ENCODE results near the gene ANTXRL.
"Not testable (repeated sequence)": the region's sequence is repeated elsewhere in the genome, so short reads cannot be mapped to it uniquely, and the experiment has no call there.

ANTXRL gene

DNA sequence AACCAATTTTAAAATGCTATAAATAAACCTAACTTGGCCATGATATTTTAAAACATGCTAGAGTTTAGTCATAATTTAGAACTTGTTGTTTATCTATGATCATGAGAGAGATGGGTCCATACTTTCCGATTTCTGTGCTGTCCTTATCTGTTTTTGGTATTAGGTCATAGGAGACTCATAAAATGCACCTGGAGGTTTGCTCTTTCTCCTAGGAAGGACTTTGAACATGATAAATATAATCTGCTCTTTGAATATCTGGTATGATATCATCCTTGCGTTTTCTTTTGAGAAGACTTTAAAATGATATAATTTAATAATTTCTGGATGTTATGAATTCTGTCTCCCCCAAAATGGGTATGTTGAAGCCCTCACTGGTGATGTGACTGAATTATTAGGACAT is 9.0 kb upstream of the ANTXRL start:
- no peak for DNase-seq

DNA sequence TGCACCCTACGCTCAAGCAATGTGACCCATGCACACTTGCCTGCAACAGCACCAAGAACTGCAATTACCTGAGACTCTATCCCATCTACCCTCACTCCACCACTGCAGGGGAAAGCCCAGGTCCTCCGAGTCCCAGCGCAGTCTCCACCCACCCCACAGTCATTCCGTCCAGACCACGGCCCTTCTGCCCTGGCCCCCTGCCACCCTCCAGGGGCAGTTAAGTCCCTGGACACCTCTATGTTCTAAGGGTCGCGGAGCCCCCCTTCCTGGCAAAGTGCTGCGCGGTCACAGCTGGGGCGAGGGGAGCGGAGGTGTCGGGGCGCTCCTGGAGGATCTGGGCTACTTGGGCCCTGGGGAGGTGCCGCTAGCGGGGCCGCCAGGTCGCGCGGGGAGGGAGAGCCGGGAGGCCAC is 4.4 kb upstream of the ANTXRL start:
- DNase-seq = not testable (repeated sequence)

DNA sequence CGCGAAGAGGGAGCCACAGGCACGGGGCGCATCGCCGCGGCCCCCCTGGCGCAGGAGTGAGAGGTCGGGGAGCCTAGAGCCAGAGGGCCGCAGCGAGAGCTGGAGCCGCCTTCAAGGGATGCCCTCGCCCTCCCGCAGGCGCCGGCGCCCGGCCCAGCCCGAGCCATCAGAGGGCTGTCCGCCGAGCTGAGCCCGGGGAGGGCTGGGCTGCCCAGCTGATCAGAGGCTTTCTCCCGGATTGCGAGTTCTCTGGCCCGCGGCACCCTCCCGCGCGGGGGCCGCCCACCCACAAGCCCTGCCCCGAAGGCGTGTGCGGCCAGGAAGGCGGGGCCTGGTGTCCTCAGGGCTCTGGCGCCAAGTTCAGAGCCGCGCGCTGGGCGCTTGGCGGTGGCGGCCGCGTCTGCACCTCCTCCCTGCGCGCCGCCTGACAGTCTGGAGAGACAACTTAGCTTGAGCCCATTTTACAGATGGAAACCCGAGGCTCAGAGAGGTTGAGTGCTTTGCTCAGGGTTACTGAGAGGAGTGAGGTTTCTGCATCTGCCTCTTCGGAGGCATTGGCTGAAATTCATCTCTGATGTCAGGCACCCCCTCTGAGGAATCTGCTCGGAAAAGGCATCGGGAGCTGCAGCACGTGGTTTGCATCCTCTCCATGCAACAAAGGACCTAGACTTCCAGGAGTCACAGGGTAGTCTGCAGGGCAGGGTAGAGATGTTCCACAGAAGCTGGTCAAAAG is 3.8 kb upstream of the ANTXRL start:
- DNase-seq = peak; percentile 64

DNA sequence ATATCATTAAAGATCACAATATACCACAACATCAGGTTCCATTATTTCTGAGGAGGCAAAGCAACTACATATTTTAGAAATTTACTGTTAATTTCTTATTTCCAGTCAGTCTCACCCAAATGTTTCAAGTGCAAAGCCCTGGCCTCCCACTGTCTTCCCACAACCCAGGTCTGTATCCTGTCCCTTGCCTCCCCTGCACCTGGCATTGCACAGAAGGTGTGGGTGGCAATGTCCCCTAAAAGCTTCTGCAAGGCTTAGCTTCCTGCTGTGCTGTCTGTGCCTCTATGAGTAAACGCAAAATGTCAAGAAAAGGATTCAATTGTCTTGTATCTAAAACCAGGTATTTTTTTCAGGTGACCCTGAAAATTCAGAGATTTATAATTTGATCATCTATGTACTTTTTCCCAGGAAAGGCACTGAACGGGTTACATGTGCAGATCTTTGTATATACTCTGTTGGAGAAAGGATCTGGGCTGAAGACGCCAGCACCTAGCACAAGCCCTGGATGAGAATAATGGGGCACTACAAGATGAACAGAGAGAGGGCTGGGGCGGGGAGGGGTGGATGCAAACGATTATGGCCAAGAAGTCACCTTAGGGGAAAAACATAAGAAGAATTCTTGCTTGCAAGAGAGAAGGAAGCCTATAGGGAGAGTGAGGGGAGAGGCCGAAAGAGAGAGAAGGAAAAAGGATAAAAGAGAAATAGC is 3.1 kb upstream of the ANTXRL start:
- no peak for DNase-seq

DNA sequence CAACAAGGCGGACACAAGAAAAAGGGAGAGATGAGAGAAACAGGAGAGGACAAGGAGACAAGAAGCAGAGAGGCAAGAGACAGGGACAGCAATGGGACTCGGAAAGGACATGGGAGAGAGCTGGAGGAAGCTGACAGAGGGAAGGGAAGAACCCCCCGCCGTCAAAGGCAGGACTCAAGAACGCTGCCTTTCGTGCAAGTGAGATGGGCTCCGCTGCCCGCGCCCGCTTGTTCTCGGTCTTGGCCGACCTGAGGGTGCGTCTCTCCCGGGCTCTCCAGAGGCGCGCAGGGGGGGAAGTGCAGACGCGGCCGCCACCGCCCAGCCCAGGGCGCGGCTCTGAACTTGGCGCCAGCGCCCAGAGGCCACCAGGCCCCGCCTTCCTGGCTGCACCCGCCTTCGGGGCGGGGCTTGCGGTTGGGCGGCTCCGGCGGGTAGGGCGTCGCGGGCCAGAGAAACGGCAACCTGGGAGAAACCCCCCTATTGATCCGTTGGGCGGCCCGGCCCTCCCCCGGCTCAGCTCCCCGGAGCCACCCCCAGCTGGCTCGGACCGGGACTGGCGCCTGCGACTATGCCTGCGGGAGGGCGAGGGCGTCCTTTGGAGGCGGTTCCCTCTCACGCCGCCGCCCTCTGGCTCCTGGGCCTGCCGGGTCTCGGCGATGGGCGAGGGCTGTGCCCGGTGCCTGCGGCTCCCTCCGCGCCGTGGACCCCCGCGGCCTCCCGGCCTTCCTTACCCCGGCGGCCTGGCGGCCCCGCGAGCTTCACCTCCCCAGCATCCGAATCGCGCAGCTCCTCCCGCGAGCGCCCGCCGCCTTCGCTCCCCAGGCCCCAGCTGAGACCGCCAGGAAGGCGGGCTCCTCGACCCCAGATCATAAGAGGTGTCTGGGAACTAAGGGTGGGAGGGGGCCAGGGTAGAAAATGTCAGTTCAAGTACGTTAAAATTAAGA is 2.2 kb upstream of the ANTXRL start:
- DNase-seq = peak; percentile 87

DNA sequence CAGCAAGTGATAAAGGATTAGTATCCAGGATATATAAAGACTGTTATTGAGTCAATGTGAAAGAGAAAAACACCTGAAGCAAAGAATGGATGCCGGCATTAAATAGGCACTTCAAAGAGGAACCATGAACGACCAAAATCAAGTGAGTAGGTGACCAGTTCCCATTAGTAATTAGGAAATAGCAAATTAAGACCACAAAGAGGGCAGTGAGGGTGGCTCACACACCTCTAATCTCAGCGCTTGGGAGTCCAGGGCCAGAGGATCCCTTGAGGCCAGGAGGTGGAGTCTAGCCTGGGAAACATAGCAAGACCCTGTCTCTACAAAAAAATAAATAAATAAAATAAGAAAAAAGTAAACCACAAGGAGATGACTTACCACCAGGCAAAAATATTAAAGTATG is 1.5 kb upstream of the ANTXRL start:
- no peak for DNase-seq

DNA sequence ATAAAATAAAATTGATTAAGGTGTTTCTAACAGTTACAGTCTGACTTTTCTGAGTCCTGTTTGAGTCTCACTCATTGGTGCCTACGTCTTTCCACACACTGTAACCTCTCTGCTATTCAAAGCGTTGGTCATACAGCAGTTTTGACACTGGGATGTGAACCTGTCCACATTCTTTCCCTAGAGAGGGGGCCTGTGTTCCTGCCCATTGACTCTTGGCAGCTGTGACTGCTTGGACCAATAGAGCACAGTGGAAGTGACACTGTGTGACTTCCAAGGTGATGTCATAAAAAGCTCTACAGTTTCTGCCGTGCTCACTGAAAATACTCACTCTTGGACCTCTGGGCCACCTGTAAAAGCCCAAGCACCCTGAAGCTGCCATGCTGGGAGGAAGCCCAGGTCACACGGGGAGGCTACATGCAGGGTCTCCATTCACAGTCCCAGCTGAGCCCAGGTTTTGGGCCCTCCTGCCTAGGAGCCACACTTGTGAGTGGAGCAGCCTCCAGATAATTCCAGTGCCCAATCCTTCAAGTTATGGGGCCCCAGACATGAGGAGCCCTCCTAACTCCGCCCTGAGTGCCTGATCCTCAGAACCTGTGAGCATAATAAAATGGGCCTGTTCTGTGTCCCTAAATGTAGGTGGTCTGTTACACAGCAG is 704 bp upstream of the ANTXRL start:
- DNase-seq = no peak

DNA sequence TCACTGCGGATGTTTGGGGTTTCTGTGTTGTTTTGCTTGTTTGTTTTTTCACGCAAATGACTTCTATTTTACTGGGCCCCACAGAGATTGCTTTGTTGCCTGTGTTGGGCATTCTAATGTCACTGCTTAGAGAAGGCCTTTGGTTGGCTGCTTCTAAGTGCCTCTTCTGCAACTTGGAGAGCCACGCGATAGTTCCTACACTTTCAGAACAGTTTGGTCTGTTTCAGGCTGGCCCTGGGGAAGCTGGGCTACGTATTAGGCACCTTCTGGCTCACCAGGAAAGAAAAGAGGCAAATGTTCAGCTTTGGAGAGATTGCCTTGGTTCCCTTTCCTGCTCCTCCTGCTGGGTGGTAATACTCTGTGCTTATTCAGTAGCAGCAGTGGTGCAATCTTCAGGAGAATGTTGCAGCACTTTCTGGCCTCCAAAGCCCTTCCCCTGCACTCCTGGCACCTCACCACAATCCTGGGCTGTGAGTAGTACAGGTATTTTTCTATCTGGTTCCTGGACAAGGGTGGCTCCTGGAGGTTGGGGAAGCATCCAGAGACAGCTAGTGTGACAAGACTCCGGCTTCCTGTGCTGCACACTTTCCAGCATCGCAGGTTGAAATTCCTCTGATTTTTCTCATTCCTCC is 1.2 kb downstream of the ANTXRL start:
- no peak for DNase-seq

DNA sequence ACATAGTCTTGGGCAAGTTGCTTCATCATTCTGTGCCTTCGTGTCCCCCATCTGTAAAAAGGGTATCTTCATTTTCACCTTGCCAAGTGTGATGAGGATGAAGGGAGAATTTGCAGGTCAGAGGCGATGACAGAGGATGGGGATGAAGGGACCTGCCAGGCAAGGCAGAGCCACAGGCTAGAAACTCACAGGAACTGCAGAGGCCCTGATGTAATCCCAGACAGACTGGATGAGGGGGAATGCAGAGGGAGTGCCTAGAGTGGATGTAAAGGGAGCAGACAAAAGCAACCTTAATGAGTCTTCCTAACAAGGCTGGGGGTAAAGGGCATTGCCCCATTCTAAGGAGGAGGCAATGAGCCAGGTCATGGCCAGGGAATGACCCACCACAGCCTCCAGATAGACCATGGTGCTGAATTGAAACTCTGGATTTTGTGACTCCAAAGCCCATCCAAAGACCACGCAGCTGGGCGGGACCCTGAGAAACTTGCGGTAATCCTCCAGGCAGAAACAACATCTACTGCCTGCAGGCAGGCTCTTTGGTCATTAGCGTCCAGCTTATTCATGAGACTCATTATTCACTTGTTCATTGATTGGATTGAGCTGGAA is 1.9 kb downstream of the ANTXRL start:
- no peak for DNase-seq

DNA sequence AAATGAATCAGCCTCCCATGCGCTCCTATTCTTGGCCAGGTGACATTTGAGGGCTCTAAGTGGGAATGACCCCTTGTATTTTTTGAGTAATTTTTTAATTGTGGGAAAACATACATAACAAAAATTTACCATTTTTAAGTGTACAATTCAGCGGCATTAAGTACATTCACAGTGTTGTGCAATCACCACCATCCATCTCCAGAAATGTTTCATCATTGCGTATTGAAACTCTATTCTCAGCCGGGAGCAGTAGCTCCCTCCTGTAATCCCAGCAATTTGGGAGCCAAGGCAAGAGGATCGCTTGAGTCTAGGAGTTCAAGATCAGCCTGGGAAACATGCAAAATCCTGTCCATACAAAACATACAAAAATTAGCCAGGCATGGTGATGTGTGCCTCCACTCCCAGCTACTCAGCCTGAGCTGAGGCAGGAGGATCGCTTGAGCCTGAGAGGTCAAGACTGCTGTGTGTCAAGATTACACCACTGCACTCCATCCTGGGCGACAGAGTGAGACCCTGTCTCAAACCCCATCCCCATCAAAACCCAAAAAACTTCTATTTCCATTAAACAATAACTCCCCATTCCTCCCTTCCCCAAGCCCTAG is 2.5 kb downstream of the ANTXRL start:
- no peak for DNase-seq

DNA sequence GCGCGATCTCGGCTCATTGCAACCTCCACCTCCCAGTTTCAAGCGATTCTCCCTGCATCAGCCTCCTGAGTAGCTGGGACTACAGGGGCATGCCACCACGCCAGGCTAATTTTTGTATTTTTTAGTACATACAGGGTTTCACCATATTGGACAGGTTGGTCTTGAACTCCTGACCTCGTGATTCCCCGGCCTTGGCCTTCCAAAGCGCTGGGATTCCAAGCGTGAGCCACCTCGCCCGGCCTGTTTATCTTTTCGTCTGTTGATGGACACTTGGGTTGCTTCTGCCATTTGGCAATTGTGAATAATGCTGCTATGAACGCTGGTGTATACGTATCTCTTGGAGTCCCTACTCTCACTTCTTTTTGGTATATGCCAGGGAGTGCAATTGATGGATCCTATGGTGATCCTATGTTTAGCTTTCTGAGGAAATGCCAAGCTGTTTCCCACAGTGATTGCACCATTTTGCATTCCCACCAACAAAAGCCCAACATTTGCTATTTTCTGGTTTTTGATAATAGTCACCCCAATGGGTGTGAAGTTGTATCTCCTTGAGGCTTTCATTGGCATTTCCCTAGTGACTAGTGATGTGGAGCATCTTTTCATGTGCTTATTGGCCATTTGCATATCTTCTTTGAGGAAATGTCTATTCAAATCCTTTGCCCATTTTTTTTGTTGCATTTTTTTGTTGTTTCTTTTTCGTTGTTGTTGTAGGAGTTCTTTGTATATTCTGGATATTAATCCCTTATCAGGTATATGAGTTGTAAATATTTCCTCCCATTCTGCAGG is 3.5 kb downstream of the ANTXRL start:
- no peak for DNase-seq

DNA sequence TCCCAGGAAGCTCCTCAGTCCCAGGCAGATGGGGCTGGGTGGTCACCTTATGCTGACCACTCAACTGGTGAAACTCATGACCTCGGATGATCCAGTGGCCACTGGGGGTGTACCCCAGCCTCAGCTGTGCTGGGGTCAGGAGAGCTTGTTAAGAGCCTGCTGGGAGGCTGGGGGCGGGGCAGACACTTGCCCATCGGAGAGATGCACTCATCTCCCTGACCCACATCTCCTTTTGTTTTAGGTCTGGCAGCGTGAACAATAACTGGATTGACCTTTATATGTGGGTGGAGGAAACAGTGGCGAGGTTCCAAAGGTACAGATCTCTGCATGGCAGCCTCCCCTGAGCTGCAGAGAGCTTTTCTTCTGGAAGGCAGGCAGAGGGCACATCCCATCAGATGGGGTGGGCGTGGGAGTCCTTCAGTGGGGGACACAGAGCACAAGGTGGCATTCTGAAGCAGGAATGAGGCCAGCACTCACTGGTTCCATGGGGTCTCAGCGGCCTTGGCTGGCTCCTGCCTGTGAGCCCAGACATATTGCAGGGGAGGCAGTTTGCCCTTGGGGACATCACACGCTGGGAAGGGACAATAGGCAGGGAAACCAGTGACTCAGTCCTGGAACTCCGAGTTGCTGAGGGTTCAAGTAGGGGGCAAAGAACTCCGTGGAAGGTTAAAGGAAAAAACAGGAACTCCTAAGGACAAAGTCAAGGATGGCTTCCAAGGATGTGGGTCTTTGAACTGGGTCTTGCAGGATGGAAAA is 5.2 kb downstream of the ANTXRL start:
- no peak for DNase-seq

DNA sequence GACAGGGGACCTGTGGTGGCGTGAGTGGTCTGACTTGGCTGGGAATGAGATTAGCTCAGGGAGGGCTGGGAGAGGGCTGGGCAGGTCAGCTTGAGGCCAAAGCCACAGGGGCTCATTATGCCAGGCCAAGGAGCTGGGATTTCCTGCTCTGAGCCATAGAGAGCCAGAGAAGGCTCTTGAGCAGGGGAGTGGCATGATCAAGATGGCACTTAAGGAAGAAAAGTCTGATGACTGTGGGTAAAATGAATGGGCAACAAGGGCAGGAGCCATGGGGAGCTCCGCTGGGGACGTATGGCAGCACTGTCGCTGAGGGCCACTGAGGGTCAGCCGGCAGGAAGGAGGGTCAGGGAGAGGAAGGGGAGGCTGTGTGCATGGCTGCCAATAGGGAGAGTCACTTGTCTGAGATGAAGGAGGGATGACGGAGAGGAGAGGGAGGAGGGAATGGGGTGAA is 5.8 kb downstream of the ANTXRL start:
- no peak for DNase-seq

DNA sequence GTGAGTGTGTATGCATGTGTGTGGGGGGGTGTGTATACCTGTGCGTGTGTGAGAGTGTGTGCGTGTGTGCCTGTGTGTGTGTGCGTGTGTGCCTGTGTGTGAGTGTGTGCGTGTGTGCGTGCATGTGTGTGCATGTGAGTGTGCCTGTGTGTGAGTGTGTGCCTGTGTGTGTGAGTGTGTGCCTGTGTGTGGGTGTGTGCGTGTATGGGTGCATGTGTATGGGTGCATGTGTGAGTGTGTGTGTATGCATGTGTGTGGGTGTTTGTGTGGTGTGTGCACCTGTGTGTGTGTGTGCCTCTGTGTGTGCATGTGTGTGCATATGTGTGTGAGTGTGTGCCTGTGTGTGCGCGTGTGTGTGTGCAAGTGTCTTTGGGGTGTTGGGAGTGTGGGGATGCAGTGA is 6.4 kb downstream of the ANTXRL start:
- no peak for DNase-seq

DNA sequence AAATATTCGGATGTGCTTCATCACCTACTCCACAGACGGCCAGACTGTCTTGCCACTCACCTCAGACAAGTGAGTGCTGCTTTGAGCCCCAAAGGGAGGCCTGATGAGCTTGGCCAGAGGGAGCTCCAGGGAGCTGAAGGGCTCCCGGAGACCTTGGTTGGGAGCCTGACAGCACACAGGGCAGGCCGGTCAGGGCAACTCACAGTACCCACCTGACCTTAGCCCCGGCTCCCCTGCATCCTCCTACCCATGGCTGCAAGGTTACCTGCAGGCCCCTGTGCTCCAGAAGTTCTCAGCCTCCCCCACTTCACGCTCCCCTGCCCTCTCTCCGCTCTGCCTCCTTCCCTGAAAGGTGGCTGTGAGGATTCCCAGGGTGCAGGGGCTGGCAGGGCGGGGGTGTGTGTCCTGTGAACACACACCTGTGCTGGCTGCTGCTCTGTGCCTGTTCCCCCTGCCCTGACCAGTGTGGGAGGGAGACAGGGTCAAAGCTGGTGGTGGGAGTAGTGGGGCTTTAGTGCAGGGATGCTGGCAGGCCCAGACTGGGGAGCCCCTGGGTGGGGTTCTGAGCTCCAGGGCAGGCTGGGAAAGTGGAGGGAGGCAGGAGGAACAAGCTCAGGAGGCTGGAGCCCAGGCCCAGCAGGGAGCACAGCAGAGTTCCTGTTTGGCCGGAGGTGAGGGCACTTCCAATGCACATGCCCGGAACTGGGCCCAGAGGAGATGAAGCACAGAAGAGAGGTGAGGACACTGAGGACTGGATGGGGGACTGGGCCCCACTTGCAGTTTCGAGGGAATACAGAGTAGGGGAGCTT is 7.2 kb downstream of the ANTXRL start:
- DNase-seq = no peak

DNA sequence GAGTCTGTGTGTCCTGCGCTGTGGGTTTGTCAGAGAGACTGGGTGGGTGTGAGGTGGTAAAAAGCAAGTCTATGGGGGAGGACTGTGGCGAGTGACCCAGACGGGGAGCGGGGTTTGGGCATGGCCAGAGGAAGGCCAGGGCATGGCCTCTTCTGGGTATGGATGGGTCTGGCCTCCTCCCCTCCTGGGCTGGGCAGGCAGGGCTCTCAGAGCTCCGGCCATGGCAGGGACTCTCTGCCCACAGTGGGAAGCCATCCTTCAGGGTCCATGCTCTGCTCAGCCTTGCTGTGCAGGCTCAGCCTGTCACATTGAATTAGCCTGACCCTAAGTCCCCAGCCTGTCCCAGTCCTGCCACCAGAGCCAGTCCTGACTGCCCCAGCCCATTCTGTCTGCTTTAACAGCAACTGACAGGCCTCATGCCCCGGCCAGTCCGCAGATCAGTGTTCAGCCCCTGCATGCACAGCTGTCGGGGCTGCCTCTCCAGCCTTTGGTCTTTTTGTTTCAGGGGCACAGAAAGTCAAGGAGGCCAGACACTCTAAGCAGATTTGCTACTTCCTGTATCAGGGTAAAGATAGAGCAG is 7.9 kb downstream of the ANTXRL start:
- DNase-seq = no peak

DNA sequence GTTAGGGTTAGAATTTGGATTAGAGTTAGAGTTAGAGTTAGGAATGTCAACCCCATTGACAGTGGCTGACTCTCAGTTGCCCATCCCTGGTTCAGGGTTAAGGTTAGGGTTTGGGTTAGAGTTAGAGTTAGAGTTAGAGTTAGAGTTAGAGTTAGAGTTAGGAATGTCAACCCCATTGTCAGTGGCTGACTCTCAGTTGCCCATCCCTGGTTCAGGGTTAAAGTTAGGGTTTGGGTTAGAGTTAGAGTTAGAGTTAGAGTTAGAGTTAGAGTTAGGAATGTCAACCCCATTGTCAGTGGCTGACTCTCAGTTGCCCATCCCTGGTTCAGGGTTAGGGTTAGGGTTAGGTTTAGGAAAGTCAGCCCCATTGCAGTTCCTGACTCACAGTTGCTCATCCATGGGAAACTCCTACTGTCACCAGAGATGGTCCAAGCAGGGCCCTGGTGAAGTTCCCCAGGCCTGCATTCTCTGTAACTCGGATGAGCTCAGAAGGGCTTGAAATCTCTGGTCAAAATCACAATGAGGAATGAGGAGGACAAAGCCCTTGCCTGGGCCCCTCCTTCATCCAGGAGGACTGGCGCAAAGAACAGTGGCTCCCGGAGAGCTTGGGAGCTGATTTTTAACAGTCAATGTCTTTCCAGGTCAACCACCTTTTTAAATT is 8.7 kb downstream of the ANTXRL start:
- DNase-seq = not testable (repeated sequence)

DNA sequence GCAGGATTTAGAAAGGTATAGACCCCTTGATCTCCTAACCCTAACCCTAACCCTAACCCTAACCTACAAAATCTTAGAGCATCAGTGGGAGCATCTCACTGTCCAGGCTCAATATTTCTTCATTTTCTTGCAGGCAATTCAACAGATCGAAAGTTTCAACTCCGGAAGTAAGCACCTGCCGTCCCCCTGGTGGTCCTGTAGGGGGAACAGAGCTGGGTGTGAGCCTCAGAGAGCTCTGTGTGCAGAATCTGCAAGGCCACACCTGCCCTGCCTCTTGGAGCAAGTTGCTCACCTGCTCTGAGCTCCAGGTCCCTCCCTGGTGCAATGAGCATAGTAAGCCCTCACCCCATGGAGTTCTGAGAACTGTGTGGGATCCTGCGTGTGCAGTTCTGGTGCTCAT is 9.3 kb downstream of the ANTXRL start:
- not testable (repeated sequence) for DNase-seq

Measured in activated CD4-positive, alpha-beta T cell treated with anti-CD3 and anti-CD28 coated beads, Interleukin-10, Interleukin-2, amounts not matched to agents 100 ng/mL and 50 ng/mL, durations not matched to agents 16 hours and 8 hours (primary cell).